ENCODE measurements around the gene APH1B.

- no peak for TF ChIP-seq PATZ1 (CRISPR knock-in tag; IDR thresholded peaks at IDR 0.05; ENCODE audit: borderline replicate concordance)
- TF ChIP-seq ZFP30 (CRISPR knock-in tag; IDR thresholded peaks at IDR 0.05), result no peak
- no peak for TF ChIP-seq ZFP3 (CRISPR knock-in tag; IDR thresholded peaks at IDR 0.05)
- no peak for TF ChIP-seq ARNTL (CRISPR knock-in tag; IDR thresholded peaks at IDR 0.05; ENCODE audit: borderline replicate concordance, low read depth)
- TF ChIP-seq ZNF8 (CRISPR knock-in tag; IDR thresholded peaks at IDR 0.05), result no peak
- TF ChIP-seq POU6F1 (CRISPR knock-in tag; IDR thresholded peaks at IDR 0.05; ENCODE audit: borderline replicate concordance, low read depth), result no peak
- TF ChIP-seq ISL1 (CRISPR knock-in tag; IDR thresholded peaks at IDR 0.05), result no peak
Measured at GRCh38 chr15:63354821-63355650, 77.6 kb downstream of the APH1B start.
